ENCODE data around the gene OR1F1. TPM values are rescaled to one million over a fixed set of nuclear protein-coding genes. Genes with fewer than 3 reads are reported as not detected.

Gene OR1F1
- total RNA-seq, 1 experiment from 2014 or later: not detected

- Histone ChIP-seq H3T11ph (ENCODE audit: low read length) (no peak overlapping the region), H4K91ac (ENCODE audit: insufficient read length, low read depth, low read length) (no peak overlapping the region), H3K79me1 (ENCODE audit: insufficient read depth, low read depth, low read length, poor library complexity, severe bottlenecking) (no peaks in the 10 kb centered on the region), H3K27ac (ENCODE audit: insufficient read length, low read depth, low read length) (no peak overlapping the region), H2BK120ac (ENCODE audit: low read depth, low read length, poor library complexity, severe bottlenecking) (no peak overlapping the region), H4K5ac (ENCODE audit: insufficient read length, low read depth, low read length) (no peak overlapping the region), H3K23ac (ENCODE audit: insufficient read length, low read depth, low read length) (no peak overlapping the region), H3K18ac (ENCODE audit: insufficient read length, low read depth, low read length) (peak overlapping the region; percentile 32), H3K9ac (ENCODE audit: extremely low read depth, insufficient read length, low read length) (peak overlapping the region; percentile 48), H2BK12ac (ENCODE audit: insufficient read length, low read depth, low read length) (no peak overlapping the region), H4K20me1 (ENCODE audit: control insufficient read depth, insufficient read depth, insufficient read length) (no peaks in the 10 kb centered on the region), H4K8ac (replicated peaks; ENCODE audit: insufficient read length, low read depth, low read length) (no peak overlapping the region), H3K27me3 (ENCODE audit: insufficient read depth, low read length) (no peaks in the 10 kb centered on the region), H3K79me2 (ENCODE audit: insufficient read depth, low read length) (no peaks in the 10 kb centered on the region), H3K14ac (ENCODE audit: insufficient read depth, low read length) (no peak overlapping the region), H2BK15ac (ENCODE audit: low read depth, low read length) (no peak overlapping the region), H3K4ac (ENCODE audit: low read depth, low read length) (no peak overlapping the region), H3K9me3 (ENCODE audit: control insufficient read depth, low read depth, low read length) (no peaks in the 10 kb centered on the region), H2AFZ (ENCODE audit: low read length) (no peak overlapping the region), H2BK20ac (ENCODE audit: low read depth, low read length, poor library complexity, severe bottlenecking) (no peak overlapping the region), H2BK5ac (ENCODE audit: insufficient read length, low read length) (no peak overlapping the region), H2AK5ac (ENCODE audit: insufficient read length, low read length) (no peak overlapping the region), H3K23me2 (ENCODE audit: insufficient read length, low read depth, low read length, poor library complexity, severe bottlenecking) (peaks cover 13% of the 10 kb centered on the region), H3K4me1 (ENCODE audit: insufficient read depth, low read length) (no peaks in the 10 kb centered on the region), H3K56ac (ENCODE audit: insufficient read length, low read depth, low read length) (no peak overlapping the region), H3K4me2 (ENCODE audit: insufficient read depth, insufficient read length, low read length) (peak overlapping the region; percentile 76)
- peak overlapping the region in 2 of 3 experiments; percentile 44 to 72; a peak in 3 of 7 replicates for H3K27ac Mint-ChIP-seq
- H3K4me1 Mint-ChIP-seq: peaks cover 7 to 12% of the 10 kb centered on the region in 2 experiments
- H3K27me3 Mint-ChIP-seq (ENCODE audit: low read depth): peaks cover 47% of the 10 kb centered on the region
- no peaks in the 10 kb centered on the region; a peak in 1 of 7 replicates for H3K36me3 Mint-ChIP-seq (ENCODE audit: insufficient read depth in 1 of 3, low read depth in 3 of 3)
- peak overlapping the region; percentile 85 to 90 for H3K4me3 Mint-ChIP-seq
- H3K9me3 Mint-ChIP-seq: peaks cover 3 to 8% of the 10 kb centered on the region in 2 experiments; a peak in 2 of 5 replicates
- peak; percentile 84 for DNase-seq
- TF ChIP-seq CTCF (conservative IDR thresholded peaks at IDR 0.05): peak; percentile 66
- WGBS (ENCODE audit: extremely low coverage, insufficient read length, low lambda C conversion rate): no CpG with 5 or more reads among the region's 41 CpGs
Observed at GRCh38 chr16:3149630-3150345, 38.2 kb upstream of the OR1F1 start.
